ENCODE results near the gene PPARGC1A.

PPARGC1A gene

GRCh38 chr4:23878246-23878891 is 11.5 kb downstream of the PPARGC1A start:
- no peak for DNase-seq

GRCh38 chr4:23877758-23878229 is 12.1 kb downstream of the PPARGC1A start:
- DNase-seq: no peak

GRCh38 chr4:23876418-23877089 is 13.3 kb downstream of the PPARGC1A start:
- DNase-seq: no peak

- no peak for DNase-seq
These were observed 14.5 kb downstream of the PPARGC1A start for GRCh38 chr4:23875317-23875716.

GRCh38 chr4:23874536-23874901 is 15.3 kb downstream of the PPARGC1A start:
- no peak for DNase-seq

- no peak for DNase-seq
These were observed 15.9 kb downstream of the PPARGC1A start for GRCh38 chr4:23873717-23874535.

GRCh38 chr4:23871426-23871825 is 18.4 kb downstream of the PPARGC1A start:
- DNase-seq: no peak

- DNase-seq: no peak
These were observed 23.3 kb downstream of the PPARGC1A start for GRCh38 chr4:23866450-23867075.

- DNase-seq: no peak
These were observed 27.9 kb downstream of the PPARGC1A start for GRCh38 chr4:23861897-23862296.

GRCh38 chr4:23860919-23861318 is 28.9 kb downstream of the PPARGC1A start:
- no peak for DNase-seq

GRCh38 chr4:23857367-23857959 is 32.4 kb downstream of the PPARGC1A start:
- DNase-seq: no peak

- DNase-seq: no peak
These were observed 33.2 kb downstream of the PPARGC1A start for GRCh38 chr4:23856630-23857029.

- DNase-seq: no peak
These were observed 33.8 kb downstream of the PPARGC1A start for GRCh38 chr4:23855912-23856605.

- DNase-seq: no peak
These were observed 35.7 kb downstream of the PPARGC1A start for GRCh38 chr4:23853986-23854660.

- DNase-seq: no peak
These were observed 38.4 kb downstream of the PPARGC1A start for GRCh38 chr4:23851464-23851863.

- DNase-seq: no peak
These were observed 42.7 kb downstream of the PPARGC1A start for GRCh38 chr4:23847158-23847557.

- no peak for DNase-seq
These were observed 44.9 kb downstream of the PPARGC1A start for GRCh38 chr4:23844961-23845360.

GRCh38 chr4:23839279-23839678 is 50.6 kb downstream of the PPARGC1A start:
- no peak for DNase-seq

- DNase-seq: no peak
These were observed 51.2 kb downstream of the PPARGC1A start for GRCh38 chr4:23838607-23839006.

- DNase-seq: no peak
These were observed 51.7 kb downstream of the PPARGC1A start for GRCh38 chr4:23838131-23838530.

- DNase-seq: no peak
These were observed 52.5 kb downstream of the PPARGC1A start for GRCh38 chr4:23837371-23837770.
